NCI-H1417 treated with DMSO at 0.1 percent for 48 hours (cell line): ENCODE data around the gene GSTO2.

Experiments used
- DNase-seq: peaks from one replicate; lab custom pipeline; 2025; lab: John Stamatoyannopoulos, UW

The GSTO2 gene

DNA sequence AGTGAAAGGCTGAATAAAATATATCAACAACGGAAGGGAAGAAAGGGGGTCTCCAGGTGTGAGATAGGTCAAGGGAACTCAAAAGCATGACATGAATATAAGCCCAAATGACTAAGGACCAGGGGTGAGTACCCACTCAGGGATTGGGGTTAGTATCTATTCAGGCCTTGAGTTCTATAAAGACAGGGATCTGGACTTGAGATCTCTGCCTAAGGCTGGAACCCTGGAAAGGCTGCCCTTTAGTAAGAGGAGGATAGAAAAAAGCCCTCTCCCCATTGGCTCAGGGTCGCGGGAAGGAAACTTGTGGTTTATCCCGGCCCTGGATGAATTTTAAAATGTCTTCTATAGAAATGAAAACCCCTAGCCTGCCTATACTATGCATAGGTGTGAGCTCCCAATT lies 71.7 kb downstream of the GSTO2 start:
- DNase-seq = no peak

GRCh38 chr10:104342941-104343411 lies 74.0 kb downstream of the GSTO2 start:
- no peak for DNase-seq

- no peak for DNase-seq
These were observed 75.2 kb downstream of the GSTO2 start for GRCh38 chr10:104344219-104344618.

- no peak for DNase-seq
These were observed 76.5 kb downstream of the GSTO2 start for GRCh38 chr10:104345515-104345914.

- DNase-seq = no peak
These were observed 77.0 kb downstream of the GSTO2 start for GRCh38 chr10:104345941-104346340.

DNA sequence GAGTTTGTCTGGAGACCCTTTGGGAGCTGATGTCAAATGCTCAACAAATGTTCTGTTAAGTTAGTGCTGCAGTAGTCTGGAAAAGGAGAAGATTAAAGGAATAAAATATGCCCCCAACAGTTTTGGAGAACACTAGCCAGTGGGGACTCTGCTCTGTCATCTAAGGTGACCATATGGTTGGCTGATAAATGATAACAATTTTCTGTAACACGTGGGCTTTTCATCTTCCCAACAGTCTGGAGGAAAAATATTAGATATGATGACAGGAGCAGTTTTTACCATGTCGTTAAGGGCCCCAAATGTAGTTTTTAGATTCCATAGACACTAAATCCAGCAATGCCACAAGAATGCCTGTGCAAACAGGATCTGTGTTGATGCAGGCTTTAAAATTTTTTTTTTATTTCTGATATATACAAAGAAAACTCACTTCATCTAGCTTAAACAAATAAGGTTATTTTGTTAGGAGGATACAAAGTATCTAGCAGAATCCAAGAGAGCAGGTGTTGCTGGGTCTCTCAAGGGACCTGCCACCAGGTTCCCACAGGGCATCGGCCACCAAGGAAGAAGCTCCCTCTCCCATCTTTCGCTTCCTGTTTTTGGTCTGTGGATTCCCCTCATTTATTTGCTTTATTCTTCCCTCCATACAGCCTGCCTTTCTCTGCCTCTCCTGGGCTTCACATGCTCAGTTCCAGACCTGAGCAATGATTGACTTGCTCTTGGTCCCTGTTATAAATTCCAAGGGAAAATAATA lies 78.5 kb downstream of the GSTO2 start:
- DNase-seq = no peak

DNA sequence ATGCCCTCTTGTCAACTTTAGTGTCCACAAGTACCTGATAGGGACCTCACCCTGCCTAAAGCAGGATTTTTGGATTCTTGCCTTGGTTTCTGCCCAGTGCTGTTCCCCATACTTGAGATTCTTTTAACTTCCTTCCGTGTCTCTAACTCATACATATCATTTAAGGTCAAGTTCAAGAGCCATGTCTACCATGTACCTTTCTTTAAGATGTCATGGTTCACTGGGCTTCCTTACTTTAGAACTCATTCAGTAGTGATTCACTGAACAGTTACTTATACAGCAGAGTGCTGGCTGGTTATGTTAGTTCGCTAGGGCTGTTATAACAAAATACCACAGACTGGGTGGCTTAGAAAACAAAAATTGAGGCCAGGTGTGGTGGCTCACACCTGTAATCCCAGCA lies 79.6 kb downstream of the GSTO2 start:
- DNase-seq = no peak

DNA sequence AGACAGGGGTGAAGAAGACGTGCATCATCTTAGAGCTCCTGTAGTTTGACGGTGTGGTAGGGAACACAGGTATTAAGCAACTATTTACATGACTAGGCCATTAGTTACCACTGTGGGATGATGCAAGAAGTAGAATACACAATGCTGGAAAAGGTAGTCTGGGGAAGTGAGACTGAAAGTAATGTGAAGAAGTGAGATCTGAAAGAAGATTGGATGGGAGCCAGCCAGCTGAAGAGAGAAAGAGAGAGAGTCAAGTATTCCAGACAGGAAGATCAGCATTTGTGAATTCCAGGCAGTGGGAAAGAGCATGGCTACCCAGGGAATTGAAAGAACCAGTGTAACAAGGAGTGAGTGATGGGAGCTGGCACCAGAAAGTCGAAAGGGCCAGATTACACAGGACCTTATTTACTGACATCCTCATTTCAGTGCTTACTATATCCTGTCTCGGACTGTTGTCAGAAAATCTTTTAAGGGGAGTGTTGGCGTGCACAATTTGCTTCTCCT lies 80.7 kb downstream of the GSTO2 start:
- DNase-seq = no peak

DNA sequence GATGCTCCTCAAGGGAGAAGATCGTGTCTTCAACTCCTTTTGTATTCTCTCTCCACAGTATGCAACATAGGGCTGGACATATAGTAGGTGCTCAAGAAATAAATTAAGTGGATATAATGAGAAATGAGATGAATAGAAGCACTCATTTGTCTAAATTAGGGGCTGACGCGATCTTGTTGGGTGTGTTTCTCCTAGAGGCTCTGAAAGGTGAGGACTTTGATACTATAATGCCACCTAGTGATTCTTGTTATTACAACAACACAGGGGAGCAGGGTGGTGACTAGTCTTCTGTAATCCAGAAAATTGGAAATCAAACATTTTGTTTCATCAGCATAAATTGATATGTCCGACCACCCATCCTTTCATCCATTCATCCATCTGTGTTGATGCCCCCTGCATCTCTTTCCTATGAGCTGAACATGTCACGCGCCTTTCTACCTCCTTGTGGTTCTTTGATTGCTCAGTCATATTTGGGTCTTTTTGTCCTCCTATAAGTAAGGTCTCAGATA lies 81.2 kb downstream of the GSTO2 start:
- peak; percentile 29 for DNase-seq

- DNase-seq = no peak
These were observed 82.2 kb downstream of the GSTO2 start for GRCh38 chr10:104351061-104351702.

DNA sequence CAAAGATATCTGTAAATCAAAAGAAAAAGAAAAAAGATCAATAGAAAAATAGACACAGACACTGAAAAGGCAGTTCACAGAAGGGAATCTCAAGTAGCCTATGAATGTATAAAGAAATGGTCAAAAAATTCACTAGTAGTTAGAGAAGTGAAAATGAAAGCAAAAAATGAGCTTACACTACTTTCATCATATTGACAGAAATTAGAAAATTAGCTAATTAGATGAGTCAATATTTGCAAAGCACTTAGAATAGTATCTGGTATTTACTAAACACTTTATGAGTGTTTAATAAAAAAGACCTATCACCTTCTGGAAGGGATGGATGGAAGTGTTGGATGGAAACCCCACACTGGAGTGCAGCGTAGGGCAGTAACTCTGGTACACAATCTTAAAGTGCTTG lies 82.9 kb downstream of the GSTO2 start:
- no peak for DNase-seq

GRCh38 chr10:104353325-104354048 lies 84.5 kb downstream of the GSTO2 start, which contains the start of gene CFAP58:
Gene CFAP58, plus strand, starts transcription at chr10:104353833. Its CDS starts 65 bp downstream, at chr10:104353898.
- DNase-seq = peak; percentile 58
